ENCODE measurements around the gene TTC4.

TTC4 gene

GRCh38 chr1:54705153-54705552, 10.5 kb upstream of the TTC4 start:
- H3K27ac ChIP-seq (ENCODE audit: low read depth, low read length): no peak overlapping the region
- no peaks in the 10 kb centered on the region for H3K36me3 ChIP-seq (ENCODE audit: control insufficient read depth, low read length)
- no peak overlapping the region for H3K4me2 ChIP-seq (ENCODE audit: low read length)
- no peaks in the 10 kb centered on the region for H3K9me3 ChIP-seq (ENCODE audit: control insufficient read depth, insufficient read depth, low read length)
- H3K79me2 ChIP-seq (ENCODE audit: control insufficient read depth, low read length): no peaks in the 10 kb centered on the region
- H3K27me3 ChIP-seq (ENCODE audit: control insufficient read depth, low read length): peaks cover 21% of the 10 kb centered on the region; the same call in 1 of the 2 replicates
- no peaks in the 10 kb centered on the region for H3K4me1 ChIP-seq (ENCODE audit: control insufficient read depth, low read length)
- no peaks in the 10 kb centered on the region for H4K20me1 ChIP-seq (ENCODE audit: control insufficient read depth, insufficient read depth, low read depth, low read length)
- no peaks in the 10 kb centered on the region for H3F3A ChIP-seq (ENCODE audit: control insufficient read depth, insufficient read depth)
- no peak overlapping the region for H3K4me3 ChIP-seq (ENCODE audit: low read length)
- TF ChIP-seq, protein P1, sequence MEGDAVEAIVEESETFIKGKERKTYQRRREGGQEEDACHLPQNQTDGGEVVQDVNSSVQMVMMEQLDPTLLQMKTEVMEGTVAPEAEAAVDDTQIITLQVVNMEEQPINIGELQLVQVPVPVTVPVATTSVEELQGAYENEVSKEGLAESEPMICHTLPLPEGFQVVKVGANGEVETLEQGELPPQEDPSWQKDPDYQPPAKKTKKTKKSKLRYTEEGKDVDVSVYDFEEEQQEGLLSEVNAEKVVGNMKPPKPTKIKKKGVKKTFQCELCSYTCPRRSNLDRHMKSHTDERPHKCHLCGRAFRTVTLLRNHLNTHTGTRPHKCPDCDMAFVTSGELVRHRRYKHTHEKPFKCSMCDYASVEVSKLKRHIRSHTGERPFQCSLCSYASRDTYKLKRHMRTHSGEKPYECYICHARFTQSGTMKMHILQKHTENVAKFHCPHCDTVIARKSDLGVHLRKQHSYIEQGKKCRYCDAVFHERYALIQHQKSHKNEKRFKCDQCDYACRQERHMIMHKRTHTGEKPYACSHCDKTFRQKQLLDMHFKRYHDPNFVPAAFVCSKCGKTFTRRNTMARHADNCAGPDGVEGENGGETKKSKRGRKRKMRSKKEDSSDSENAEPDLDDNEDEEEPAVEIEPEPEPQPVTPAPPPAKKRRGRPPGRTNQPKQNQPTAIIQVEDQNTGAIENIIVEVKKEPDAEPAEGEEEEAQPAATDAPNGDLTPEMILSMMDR (IDR thresholded peaks at IDR 0.05; ENCODE audit: low read depth, low read length, poor library complexity, severe bottlenecking): no peak
- H3K9me2 ChIP-seq (replicated peaks; ENCODE audit: control insufficient read depth, low read length): no peaks in the 10 kb centered on the region

GRCh38 chr1:54706419-54706818, 9.2 kb upstream of the TTC4 start:
- Histone ChIP-seq H3K4me2 (ENCODE audit: low read length) (no peak overlapping the region), H3F3A (ENCODE audit: control insufficient read depth, insufficient read depth) (no peaks in the 10 kb centered on the region), H3K4me1 (ENCODE audit: control insufficient read depth, low read length) (no peaks in the 10 kb centered on the region), H3K9me2 (replicated peaks; ENCODE audit: control insufficient read depth, low read length) (no peaks in the 10 kb centered on the region), H3K27ac (ENCODE audit: low read depth, low read length) (no peak overlapping the region), H3K4me3 (ENCODE audit: low read length) (no peak overlapping the region), H3K79me2 (ENCODE audit: control insufficient read depth, low read length) (no peaks in the 10 kb centered on the region), H4K20me1 (ENCODE audit: control insufficient read depth, insufficient read depth, low read depth, low read length) (no peaks in the 10 kb centered on the region), H3K36me3 (ENCODE audit: control insufficient read depth, low read length) (no peaks in the 10 kb centered on the region), H3K27me3 (ENCODE audit: control insufficient read depth, low read length) (peaks cover 15% of the 10 kb centered on the region; the same call in 1 of the 2 replicates), H3K9me3 (ENCODE audit: control insufficient read depth, insufficient read depth, low read length) (no peaks in the 10 kb centered on the region)
- TF ChIP-seq, protein P1 (IDR thresholded peaks at IDR 0.05; ENCODE audit: low read depth, low read length, poor library complexity, severe bottlenecking): no peak
- no peak for TF ChIP-seq EZH2phosphoT487 (IDR thresholded peaks at IDR 0.05; ENCODE audit: borderline replicate concordance, low read length)

DNA sequence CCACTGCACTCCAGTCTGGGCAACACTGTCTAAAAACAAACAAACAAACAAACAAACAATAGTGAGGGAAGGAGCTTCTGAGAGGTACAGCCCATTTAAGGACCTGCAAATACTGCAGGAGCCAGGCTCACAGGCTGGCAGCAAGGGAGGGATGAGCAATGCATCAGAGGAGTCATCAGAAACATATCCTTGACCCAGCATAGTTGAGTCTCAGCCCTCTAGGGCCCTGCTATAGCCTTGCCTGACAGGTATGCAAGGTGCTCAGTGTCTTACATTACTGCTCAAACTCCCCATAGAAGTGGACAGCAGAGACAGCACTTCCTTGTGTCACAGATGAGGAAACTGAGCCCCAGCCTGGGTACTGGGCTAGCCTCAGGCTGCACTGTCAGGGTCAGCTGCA, 7.3 kb upstream of the TTC4 start:
- Histone ChIP-seq H3K4me3 (ENCODE audit: low read length) (no peak overlapping the region), H3K4me1 (ENCODE audit: control insufficient read depth, low read length) (no peaks in the 10 kb centered on the region), H3K4me2 (ENCODE audit: low read length) (no peak overlapping the region), H3K36me3 (ENCODE audit: control insufficient read depth, low read length) (no peaks in the 10 kb centered on the region), H3K9me2 (replicated peaks; ENCODE audit: control insufficient read depth, low read length) (no peaks in the 10 kb centered on the region), H3K27me3 (ENCODE audit: control insufficient read depth, low read length) (peaks cover 14% of the 10 kb centered on the region; the same call in 1 of the 2 replicates), H3F3A (ENCODE audit: control insufficient read depth, insufficient read depth) (no peaks in the 10 kb centered on the region), H3K79me2 (ENCODE audit: control insufficient read depth, low read length) (no peaks in the 10 kb centered on the region), H4K20me1 (ENCODE audit: control insufficient read depth, insufficient read depth, low read depth, low read length) (no peaks in the 10 kb centered on the region), H3K27ac (ENCODE audit: low read depth, low read length) (no peak overlapping the region), H3K9me3 (ENCODE audit: control insufficient read depth, insufficient read depth, low read length) (no peaks in the 10 kb centered on the region)
- TF ChIP-seq, protein P1 (IDR thresholded peaks at IDR 0.05; ENCODE audit: low read depth, low read length, poor library complexity, severe bottlenecking): no peak
- no peak for TF ChIP-seq EZH2phosphoT487 (IDR thresholded peaks at IDR 0.05; ENCODE audit: borderline replicate concordance, low read length)

Data from DOHH2 (cell line).